GM19397 (cell line): ENCODE measurements around the gene FTSJ3.
"Not testable (repeated sequence)": the region's sequence is repeated elsewhere in the genome, so short reads cannot be mapped to it uniquely, and the experiment has no call there.

ENCODE experiments used
- ATAC-seq: cut with Tn5 transposase; IDR thresholded peaks from one replicate; pipeline ENCODE4 v1.9.1; 2021; ENCODE audit warnings: mild to moderate bottlenecking, moderate library complexity; ENCODE audit not compliant: unreplicated experiment

The FTSJ3 gene

DNA sequence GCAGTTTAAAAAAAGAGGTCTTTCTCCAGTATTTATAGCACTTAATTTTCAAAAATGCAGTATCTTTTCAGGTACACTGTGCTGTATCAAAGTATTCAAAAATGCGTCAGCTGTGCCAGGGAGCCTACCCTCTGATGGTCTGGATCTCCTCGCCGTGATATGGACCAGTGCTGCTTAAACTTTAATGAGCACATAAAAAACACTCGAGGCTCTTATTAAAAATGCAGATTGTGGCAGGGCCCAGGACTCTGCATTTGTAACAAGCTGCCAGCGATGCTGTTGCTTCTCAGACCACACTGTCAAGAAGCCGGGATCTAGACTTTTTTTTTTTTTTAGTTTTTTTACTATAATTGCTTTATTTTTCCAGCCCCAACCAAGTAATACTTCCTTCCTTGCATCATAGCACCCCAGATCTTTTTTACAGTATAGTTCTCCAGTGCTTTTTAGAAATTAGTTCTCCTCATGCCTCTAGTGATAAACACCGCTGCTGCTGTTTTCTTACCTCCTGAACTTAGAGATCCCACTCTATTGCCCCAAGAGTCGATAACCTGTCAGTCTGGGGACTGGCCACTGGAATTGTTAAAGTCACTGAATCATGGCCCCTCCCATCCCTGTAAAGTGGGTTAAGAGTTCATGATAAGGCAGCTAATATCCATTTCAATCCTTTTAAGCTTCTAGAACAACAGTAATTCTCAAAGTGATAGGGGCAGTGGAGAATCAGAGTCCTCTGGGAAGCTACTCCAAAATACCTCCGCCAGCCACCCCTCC, 16.6 kb upstream of the FTSJ3 start:
- ATAC-seq, result no peak

DNA sequence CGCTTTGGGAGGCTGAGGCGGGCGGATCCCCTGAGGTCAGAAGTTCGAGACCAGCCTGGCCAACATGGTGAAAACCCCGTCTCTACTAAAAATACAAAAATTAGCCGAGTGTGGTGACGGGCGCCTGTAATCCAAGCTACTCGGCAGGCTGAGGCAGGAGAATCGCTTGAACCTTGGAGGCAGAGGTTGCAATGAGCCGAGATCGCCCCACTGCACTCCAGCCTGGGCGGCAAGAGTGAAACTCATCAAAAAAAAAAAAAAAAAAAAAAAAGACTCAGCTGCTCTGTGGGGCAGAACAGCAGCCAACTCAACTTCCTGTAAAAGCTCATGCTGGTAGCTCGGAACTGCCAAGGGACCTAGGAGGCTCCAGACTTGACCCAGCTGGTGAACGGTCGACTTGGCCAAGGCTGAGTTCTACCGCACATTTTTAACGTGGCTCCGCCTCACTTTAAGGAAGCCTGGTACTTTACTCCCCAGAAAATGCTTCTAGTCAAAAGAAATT, 16.0 kb upstream of the FTSJ3 start:
- ATAC-seq, result not testable (repeated sequence)

DNA sequence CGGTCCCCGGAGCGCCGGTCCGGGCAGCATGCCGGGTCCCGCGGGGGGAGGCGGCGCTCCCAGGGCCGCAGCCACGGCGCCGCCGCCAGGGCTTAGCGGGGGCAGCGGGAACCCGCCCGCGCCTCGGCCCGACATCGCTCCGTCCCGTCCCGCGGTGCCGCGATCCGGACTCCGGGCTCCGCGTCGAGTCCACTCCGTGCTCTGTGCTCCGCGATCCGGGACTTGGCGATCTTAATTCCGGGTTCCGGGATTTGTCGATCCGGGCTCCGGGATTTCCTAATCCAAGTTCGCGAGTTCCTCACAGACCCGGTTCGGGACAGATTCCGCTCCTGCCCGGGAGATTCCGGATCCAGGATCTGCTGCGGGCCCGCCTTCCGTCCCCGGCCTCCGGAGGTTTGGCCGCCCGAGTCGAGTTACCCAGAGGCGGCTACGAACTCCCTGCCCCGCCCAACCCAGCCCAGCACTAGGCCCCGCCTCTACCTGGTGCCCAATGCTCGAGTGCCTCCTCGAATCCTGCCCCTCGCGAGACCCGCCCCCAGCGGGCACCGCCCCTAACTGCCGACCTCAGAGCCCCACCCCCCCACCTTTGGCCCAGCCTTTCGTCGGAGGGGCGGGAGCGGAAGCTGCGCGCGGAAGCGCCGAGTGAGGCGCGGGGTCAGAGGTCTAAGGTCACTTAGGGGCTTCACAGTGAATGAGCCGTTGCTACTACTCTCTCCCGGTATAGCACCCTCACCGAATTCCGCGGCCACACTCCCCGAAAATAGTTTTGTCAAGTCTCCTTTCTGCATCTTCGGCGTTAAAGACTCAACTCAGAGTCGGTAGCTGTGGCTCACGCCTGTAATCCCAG, 15.3 kb upstream of the FTSJ3 start, which contains the start of gene SMARCD2:
TSS of gene SMARCD2 (minus strand) at position 146 of the 847 bp plus-strand sequence. CDS start at position 135, 11 bp downstream.
- peak; percentile 72 for ATAC-seq

DNA sequence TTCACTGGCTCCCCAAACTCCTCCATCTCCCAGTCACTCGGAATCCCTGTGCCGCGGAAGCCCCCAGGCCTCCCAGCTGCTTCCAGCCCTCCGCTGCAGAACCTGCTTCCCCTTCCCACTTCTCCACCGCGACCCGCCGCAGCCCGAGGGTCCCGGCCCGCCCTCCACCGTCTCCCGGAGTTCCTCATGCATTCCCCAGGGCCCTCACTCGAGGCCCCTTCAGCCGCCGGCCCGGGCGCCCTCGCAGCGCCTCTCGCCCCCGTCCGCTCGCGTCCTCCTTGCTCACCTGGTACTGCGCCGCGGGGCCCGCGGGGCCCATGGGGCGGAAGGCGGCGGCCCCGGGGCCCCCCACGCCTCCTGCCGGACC, 14.7 kb upstream of the FTSJ3 start:
- ATAC-seq, result peak; percentile 35

DNA sequence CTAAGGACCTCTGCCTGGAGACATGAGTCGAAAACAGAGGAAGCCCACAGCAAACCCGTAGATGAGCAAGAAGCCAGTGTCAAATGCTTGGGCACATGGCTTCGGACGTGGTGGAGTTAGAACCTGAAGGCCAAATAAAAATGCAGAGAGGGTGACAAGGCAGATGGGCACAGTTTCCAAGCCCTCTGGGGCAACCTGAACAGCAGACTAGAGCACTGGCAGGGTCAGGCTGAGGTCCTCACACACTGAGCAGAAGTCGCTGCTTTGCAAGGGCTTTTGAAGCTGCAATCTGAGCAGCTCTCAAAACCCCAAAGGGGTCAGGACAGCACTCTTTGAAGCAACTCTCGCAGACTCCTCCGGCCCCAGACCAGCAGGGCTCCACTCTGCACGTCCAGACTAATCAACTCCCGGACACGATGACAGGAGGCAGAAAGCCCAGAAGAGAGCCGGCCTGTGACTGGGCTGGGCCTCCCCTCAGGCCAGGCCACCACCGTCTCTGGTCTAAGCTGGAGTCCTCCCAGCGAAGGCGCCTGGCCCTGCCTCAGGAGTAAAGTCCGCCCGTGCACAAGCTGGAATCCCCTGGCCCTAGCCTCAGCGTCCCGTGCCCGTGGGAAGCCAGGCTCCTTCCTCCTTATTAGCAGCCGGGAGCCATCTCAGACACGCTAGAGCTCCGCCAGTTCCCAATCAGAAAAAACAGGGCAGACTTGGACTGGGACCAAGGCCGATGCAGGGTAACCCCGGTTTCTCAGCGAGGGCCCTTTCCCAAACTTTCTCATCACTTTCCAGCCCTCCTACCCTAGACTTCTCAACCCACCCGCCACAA, 14.1 kb upstream of the FTSJ3 start:
- no peak for ATAC-seq

DNA sequence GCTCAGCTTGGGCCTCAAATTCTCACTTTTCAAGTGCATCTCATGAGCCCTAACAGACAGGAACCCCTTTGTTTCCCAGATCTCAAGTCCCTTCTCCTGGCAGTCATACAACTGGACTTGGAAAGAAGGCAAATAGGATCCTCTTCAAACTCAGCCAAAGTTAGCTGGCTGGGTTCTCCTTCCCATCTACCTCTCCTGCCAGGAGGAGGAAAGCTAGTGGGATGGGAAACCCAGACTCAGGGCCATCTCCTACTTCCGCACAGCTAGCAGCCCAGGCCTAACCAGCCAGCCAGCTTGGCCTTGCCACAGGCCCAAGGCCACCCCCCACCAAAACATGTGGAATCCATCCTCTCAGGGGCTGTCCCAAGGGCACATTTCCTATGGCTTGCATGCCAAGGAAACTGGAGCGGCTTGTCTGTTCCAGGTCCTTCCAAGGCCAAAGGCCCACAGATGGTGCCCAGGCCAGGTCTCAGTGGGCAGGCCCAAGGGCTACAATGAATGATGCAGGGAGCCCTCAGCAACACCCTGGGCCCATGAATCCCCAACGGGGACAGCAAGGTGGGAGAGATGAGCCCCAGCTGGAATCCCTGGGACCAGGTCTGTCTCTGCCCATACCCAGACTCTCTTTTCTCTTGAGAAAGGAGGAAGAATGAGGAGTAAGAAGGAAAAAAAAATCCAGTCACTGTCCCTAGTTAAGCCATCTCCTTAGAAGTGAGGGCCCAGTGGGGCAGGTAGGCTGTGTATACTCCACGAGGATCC, 13.3 kb upstream of the FTSJ3 start:
- no peak for ATAC-seq

DNA sequence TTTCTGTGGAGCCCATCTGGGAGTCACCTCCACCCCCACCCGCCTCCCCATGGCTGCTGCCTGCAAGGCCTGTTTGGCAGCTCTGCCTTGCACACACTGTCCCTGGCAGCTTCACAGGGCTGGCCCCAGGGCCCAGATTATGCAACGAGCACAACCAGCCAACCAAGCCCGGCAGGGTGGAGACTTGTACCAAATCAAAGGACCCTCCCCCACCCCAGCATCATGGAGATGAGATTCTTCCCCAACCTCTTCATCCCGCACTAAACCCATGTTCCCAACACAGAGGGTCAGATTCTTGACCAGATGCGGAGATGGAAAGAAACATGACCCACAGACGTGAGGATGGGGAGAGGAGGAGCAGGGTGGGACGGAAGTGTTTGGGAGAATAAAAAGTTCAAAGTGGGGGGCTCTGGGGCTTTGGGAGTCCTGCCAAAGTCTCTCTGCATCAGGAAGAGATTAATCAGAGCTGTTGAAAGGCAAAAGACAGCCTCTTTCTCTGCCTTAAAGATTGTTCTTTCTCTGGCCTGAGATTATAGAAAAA, 11.2 kb upstream of the FTSJ3 start:
- ATAC-seq, result no peak

DNA sequence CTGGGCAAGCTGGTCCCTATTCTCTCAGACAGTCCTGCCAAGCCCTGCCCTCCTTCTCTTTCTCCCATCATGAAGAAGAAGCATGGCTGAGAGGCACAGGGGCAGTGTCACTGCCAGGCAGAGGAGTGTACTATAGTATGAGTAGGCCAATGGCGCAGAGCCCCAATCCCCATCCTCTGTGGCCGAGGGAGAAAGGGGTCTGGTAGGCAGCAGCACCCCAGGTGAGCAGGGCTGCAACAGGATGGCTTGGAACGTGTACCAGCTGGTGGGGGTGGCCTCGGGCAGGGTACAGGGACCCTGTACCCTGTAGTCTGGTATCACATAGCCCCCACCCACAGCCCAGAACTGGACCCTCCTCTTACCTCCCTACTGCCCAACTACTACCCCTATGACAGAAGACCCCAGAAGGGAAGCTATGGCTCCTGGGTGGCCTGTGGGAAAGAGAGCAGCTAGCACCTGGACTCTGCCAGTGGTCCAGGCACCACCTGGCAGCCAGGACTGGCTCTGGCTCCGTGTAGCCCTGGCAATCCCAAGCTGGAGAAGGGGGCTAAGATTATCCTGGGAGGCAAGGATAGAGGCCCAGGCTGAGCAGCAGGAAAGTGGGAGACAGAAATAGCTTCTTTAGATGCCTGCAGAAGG, 10.6 kb upstream of the FTSJ3 start:
- ATAC-seq, result no peak

DNA sequence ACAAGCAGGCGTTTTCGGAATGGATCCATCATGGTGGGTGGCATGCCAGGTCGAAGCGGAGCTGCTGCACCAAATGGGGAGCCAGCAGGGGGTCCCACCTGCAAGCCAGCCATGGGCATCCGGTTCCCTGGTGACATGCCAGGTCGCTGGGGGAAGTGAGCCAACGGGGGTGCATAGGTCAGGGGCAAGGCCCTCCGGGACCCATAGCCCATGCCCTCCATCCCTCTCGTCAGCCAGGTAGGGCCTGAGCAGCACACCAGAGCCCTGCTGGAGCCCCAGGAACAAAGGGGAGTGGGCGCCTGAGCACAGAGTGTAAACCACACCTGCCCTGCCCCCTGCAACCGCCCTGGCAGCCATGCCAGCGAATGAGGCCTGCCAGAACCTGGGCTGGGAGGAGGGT, 10.0 kb upstream of the FTSJ3 start:
- ATAC-seq, result no peak

DNA sequence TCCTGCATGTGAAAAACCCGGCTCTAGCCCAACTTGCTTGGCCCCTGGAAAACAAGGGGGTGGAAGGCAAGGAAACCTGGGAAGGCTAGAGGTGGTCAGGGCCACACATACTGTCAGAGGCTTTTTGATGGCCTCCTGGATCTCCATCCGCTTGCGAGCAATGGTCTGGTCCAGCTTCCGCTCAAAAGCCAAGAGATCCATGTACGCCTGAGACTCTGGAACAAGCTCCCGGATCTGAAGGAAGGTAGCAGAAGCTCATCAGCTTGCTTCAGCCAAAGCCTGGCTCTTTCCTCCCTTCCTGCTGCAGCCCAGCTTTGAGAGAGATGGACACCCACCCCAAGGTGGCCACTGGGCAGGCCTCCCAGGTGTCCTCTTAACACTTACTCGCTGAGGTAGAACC, 9.3 kb upstream of the FTSJ3 start:
- no peak for ATAC-seq

DNA sequence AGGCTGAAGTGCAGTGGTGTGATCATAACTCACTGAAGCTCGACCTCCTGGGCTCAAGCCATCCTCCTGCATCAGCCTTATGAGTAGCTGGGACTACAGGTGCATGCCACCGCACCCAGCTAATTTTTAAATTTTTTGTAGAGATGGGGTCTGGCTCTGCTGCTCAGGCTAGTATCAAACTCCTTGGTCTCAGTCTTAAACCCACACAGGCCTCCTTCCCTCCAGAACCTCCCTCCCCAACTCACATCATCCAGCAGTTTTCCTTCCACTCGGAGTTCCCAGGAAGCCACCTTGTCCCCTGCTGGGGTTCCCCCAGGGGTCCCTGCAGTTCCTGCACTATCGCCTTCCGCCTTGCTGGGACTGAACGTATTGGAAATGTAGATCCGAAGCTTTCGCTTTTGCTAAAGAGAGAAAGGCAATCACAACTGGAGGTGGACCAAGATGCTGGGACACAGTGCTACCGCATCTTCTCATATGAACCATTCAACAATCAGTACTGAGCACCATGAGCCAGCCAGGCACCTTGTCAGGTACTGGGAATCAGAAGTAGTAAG, 7.8 kb upstream of the FTSJ3 start:
- ATAC-seq, result no peak

DNA sequence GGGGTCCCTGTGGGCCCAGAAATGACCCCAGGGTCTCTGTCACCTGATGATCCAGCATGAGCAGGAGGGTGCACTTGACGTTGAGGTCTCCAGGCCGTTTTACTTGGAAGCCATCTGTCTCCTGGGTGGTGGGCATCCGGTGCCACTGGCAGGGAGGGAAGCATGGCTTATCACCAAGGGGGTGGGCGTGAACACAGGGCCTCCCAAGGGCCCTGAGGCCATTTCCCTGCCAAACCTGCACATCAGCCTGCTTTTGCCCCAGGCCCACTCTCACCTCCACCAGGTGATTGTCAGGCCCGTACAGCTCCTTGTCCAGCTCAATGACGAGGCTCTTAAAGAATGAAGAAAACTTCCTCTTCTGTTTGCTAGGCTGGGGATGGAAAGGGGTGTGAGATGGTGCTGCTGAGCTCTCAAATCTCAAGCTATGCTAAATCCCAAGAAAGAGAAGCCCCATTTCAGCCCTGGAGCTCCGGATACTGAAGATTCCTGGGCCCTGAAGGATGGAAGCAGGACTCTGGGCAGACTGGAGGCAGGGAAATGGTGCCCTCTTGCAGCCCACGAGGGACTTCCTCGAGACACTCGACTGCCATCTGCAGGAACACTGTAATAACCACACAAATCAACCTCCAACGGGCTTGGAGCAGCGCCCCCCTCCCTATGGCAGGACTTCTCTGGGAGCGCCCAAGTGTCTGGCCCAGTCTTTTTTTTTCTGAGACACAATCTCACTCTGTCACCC, 7.1 kb upstream of the FTSJ3 start:
- no peak for ATAC-seq

DNA sequence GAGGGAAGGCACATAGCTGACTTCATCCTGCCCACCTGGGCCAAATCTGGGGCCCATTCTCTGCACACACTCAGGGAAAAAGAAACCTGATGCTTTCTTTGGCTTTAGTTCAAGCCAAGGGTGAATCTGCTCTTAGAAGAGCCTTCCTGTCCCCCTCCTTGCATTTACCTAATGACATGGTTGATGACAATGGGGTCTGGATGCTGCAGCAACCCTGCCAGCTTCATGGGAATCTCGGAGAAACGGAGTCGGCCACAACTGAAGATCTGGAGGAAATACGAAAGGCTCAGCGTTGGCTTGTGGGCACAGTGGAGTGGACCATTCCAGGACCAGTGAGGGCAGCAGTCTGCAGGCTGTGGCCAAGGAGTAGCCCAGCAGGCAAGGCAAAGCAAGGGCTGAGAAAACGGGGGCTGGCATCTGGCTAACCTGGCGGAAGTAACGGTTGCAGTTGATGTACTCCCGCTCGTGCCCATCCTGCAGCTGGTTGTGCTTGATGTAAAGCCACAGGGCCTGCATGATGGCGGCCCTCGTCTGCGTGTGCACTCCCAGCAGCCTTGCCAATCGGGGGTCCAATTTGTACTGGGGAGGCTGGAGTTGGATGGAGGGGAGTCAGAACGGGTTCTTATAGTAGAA, 6.4 kb upstream of the FTSJ3 start:
- no peak for ATAC-seq

DNA sequence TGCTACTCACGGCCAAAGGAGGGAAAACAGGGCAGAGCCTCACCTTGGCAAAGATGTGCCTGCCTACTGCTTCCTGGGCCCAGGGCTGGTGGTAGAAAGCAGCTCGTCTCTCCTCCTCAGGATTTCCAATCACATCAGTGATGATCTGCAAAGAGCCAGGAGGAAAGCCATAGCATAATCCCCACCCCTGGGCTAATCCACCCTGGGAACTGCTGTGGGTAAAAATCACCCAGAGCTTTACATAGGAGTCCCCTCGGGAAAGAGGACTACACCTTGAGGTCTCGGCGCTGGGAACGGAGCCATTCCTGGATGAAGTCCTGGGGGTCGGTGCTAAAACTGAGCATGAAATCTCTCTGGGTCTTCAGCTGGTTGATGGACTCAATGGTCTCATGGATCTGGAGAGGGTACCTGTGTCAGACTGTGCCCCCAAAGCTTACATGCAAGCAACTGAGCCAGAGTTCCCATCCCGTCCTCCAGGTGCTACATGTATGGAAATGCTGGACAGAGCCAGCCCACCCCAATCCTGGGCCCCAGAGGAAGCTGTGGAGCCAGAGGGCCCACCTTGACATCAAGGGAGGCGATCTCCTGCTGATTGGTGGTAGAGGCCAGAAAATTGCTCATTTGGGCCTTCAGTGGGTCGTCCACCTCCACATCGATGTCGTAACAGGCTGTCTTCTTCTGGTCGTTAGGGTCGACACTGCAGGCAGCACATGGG, 5.7 kb upstream of the FTSJ3 start:
- ATAC-seq, result no peak

DNA sequence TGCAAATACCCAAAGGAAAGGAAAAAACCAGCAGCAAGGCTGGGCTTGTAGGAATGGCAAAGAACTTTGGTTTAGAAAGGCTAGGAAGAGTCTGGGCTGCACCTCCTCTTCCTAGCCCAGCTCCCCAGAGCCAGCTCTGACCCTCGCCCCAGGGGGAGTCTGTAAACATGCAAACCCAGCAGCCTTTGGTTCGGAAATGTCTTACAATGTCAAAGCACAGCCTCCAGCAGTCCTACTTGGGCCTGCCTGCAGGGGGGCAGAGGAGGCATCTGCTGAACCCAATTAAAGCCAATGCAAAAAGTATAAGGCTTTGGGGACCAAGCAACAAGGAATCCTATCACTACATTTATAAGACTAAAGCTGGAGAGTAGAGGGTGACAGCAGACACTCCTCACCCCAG, 5.0 kb upstream of the FTSJ3 start:
- ATAC-seq, result no peak

DNA sequence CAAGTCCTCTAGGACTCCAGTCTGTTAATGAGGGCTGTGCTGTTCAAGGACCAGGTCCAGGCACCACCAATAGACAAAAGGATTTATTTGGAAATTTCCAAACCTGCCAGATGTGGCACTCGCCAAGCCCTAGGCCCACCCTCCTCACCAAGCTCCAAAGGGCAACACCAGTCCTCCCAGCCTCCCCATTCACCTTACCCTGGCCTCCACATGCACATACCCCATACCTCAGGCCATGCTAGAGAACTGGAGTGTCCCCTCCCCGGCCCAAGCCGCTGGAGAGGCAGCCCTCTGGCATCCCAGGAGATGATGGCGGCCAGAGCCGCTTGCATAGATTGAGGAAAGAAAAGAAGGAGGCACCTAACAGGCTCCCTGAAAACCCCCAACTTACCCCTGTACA, 4.6 kb upstream of the FTSJ3 start:
- no peak for ATAC-seq

DNA sequence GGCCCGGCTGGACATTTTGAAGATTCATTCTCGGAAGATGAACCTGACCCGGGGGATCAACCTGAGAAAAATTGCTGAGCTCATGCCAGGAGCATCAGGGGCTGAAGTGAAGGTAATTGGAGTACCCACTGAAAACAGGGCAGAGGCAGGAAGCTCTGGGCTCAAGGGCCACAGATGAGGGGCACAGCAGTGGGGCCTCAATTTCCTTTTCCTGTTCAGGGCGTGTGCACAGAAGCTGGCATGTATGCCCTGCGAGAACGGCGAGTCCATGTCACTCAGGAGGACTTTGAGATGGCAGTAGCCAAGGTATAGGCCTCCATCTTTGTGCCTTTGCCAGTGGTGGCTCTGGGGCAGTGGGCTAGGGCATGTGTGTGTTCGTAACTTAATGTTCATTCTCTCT, 4.0 kb upstream of the FTSJ3 start:
- no peak for ATAC-seq
